Measurements from ENCODE around the gene CFAP97D1.
"Not testable (repeated sequence)": the region's sequence is repeated elsewhere in the genome, so short reads cannot be mapped to it uniquely, and the experiment has no call there.

Gene CFAP97D1

GRCh38 chr17:43768943-43769342, 11.3 kb upstream of the CFAP97D1 start:
- FAIRE-seq, result no peak

- FAIRE-seq, result no peak
Measured at GRCh38 chr17:43769426-43769825, 10.8 kb upstream of the CFAP97D1 start.

GRCh38 chr17:43769859-43770258, 10.4 kb upstream of the CFAP97D1 start:
- no peak for FAIRE-seq

- no peak for FAIRE-seq
Measured at GRCh38 chr17:43770957-43771356, 9.3 kb upstream of the CFAP97D1 start.

GRCh38 chr17:43771463-43771862, 8.8 kb upstream of the CFAP97D1 start:
- FAIRE-seq, result no peak

GRCh38 chr17:43772877-43773648, 7.2 kb upstream of the CFAP97D1 start:
- no peak for FAIRE-seq

GRCh38 chr17:43774304-43775250, 5.7 kb upstream of the CFAP97D1 start:
- FAIRE-seq, result no peak

GRCh38 chr17:43778337-43779144, 1.7 kb upstream of the CFAP97D1 start, which contains the start of gene DUSP3:
Gene DUSP3 (minus strand): TSS chr17:43778977. CDS start chr17:43778924, 53 bp downstream.
- no peak for FAIRE-seq

- FAIRE-seq, result no peak
Measured at GRCh38 chr17:43779145-43780125, 800 bp upstream of the CFAP97D1 start.

GRCh38 chr17:43782913-43783680, 2.9 kb downstream of the CFAP97D1 start:
- FAIRE-seq, result no peak

- FAIRE-seq, result no peak
Measured at GRCh38 chr17:43784068-43784467, 3.8 kb downstream of the CFAP97D1 start.

- no peak for FAIRE-seq
Measured at GRCh38 chr17:43784628-43785101, 4.4 kb downstream of the CFAP97D1 start.

GRCh38 chr17:43787728-43788127, 7.5 kb downstream of the CFAP97D1 start:
- no peak for FAIRE-seq

- no peak for FAIRE-seq
Measured at GRCh38 chr17:43788540-43788939, 8.3 kb downstream of the CFAP97D1 start.

GRCh38 chr17:43789482-43789881, 9.2 kb downstream of the CFAP97D1 start:
- FAIRE-seq, result no peak

- no peak for FAIRE-seq
Measured at GRCh38 chr17:43790311-43790940, 10.2 kb downstream of the CFAP97D1 start.

- FAIRE-seq, result no peak
Measured at GRCh38 chr17:43791589-43791988, 11.4 kb downstream of the CFAP97D1 start.

- FAIRE-seq, result not testable (repeated sequence)
Measured at GRCh38 chr17:43792668-43793067, 12.4 kb downstream of the CFAP97D1 start.

- not testable (repeated sequence) for FAIRE-seq
Measured at GRCh38 chr17:43798024-43798423, 17.8 kb downstream of the CFAP97D1 start.

GRCh38 chr17:43799047-43799446, 18.8 kb downstream of the CFAP97D1 start:
- no peak for FAIRE-seq

Data from colon (tissue), 2 donors.